GM18867 (cell line): ENCODE results near the gene MLPH.

Experiments
- ATAC-seq: cut with Tn5 transposase; IDR thresholded peaks from one replicate; pipeline ENCODE4 v1.9.1; 2021; ENCODE audit warnings: mild to moderate bottlenecking, moderate library complexity; ENCODE audit not compliant: unreplicated experiment

The MLPH gene, protein sequence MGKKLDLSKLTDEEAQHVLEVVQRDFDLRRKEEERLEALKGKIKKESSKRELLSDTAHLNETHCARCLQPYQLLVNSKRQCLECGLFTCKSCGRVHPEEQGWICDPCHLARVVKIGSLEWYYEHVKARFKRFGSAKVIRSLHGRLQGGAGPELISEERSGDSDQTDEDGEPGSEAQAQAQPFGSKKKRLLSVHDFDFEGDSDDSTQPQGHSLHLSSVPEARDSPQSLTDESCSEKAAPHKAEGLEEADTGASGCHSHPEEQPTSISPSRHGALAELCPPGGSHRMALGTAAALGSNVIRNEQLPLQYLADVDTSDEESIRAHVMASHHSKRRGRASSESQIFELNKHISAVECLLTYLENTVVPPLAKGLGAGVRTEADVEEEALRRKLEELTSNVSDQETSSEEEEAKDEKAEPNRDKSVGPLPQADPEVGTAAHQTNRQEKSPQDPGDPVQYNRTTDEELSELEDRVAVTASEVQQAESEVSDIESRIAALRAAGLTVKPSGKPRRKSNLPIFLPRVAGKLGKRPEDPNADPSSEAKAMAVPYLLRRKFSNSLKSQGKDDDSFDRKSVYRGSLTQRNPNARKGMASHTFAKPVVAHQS

DNA sequence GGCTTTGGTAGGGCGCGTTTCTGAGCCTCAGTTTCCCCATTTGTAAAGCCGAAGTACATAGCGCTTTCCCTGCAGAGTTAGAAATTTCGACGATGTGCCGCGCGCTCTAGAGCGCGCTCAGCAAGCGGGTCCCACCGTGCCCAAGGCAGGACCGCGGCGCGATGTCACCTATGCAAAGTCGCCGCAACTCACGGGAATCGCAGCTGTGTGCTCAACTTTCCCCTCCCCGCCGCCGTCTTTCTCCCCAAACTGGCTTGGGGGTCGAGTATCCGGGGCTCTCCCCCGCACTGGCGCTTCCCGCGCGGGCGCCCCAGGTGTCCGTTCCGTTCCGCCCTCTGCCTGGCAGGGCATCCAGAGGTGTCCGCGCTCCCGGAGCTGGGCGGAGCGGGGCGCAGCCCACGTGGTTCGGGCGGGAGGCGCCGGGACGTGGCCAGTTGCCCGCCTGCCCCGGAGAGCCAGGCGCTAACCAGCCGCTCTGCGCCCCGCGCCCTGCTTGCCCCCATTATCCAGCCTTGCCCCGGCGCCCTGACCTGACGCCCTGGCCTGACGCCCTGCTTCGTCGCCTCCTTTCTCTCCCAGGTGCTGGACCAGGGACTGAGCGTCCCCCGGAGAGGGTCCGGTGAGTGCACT is at the start of gene MLPH:
Gene MLPH, plus strand, starts transcription at position 433 of the 630 bp plus-strand sequence. CDS start 6,176 bp downstream, outside the sequence.
- no peak for ATAC-seq

DNA sequence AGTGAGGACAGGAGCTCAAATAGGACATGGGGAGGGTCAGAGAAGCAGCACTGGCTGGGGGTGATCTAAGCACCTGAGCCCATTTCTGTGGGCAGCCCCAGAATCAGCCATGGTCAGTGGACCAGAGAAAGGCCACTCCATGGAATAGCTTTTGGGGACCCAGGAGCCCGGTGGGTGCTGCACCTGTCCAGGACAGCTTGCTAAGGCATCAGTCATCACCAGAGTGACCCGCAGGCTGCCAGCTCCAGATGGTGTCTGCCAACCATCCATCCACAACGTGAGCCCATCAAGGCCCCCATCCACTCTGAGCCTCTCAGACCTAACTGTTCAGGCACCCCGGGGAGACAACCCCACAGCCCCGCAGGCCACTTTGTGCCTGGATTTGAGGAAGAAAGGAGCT is 49.5 kb upstream of the MLPH start:
- ATAC-seq = no peak

DNA sequence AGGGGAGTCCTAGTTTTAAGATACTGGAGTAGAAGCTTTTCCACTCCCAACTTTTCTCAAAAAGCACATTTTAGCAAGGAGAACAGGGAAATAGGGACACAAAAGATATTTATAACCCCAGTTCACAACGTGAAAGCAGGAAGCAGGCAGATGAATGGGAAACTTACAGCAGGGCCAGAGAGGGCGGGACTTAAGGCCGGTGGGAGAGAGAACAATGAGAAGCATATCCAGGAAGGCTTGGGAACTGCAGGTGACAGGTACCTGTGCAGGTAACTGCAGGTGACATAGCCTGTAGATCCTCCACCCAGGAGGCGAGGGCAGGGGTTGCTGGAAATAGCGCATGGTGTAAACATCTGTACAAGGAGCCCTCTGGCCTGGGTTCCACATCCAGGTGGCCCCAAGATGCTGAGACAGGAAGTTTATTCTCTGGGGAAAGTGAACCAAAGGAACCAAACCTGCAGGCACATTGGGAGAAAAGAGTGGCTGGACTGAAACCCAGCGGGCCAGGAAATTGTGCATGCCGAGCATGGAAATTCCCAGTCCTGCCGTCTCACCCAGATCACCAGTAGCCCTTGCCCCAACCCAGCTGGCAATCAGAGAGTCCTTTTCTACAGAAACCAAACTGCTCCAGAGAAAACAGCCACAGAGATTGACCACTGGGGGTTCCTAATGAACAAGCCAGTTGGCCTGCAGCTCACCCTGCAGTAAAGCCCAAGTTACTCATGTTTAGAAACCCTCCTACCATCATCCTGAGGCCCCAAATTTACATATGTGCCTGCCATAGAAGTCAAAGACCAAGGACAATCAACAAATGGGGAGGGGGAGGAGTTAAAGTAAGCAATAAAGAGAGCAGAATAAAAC is 48.7 kb upstream of the MLPH start:
- ATAC-seq = no peak

DNA sequence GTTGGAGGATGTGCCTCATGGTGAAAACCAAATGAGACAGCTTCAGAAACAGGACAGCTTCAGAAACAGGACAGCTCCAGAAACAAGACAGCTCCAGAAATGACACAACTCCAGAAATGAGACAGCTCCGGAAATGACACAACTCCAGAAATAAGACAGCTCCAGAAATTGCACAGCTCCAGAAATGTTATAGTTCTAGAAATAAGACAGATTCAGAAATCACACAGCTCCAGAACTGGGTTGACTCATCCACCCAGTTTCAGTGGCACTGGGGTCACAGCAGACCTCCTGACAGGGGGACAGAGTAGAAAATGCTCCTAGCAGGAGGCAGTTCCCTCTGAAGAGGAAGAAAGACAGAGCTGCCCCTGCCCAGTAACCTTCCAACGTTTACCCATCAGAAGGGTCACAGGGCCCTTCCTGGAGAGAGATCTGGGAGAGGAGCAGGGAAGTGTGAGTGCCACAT is 46.2 kb upstream of the MLPH start:
- no peak for ATAC-seq

DNA sequence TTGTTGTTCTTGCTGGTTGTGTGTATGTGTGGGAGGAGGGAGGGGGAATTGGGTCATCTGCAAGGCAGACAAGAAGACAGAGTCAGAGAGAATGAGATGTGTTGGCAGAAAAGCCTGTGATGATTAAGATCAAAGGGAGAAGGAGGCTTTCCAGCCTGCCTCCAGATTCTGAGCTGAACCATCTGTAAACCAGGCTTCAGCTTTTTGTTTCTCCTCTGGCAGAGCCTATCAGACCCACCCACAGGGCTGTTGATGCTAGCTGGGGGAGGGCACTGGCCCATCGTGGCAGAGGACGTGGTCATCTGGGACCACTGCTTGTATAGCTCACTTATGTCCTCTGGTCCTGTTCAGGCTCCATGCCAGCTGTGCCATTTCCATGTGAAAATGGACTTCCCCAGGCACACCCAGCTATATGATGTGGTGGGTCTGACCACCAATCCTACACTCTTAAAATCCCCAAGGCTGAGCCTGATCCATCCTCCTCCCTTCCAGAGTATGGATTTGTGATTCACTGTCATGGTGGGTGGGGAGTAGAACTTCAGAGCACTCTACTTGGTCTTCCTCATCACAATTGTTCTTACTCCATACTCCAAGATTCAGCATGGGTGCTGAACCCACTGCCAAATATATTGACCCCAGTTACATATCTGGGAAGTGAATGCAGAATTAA is 45.3 kb upstream of the MLPH start:
- ATAC-seq = no peak

DNA sequence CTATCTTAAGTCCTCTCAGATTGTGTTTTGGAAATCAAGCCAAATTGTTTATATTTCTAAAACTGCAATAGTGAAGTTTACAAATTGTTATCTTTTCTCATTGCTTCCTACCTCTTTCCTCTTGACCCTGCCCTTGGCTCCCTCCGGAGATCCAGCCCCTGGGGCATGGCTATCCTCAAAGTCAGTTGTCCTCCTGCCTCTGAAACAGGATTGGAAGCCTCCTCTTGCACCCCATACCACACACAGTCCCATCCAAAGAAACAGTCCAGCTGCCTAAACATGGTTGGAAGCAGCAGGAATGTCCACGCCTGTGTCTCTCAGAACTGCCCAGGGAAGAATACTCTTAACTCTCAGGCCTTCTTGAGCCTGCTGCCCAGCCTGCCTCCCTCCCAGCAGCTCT is 43.0 kb upstream of the MLPH start:
- ATAC-seq = no peak

DNA sequence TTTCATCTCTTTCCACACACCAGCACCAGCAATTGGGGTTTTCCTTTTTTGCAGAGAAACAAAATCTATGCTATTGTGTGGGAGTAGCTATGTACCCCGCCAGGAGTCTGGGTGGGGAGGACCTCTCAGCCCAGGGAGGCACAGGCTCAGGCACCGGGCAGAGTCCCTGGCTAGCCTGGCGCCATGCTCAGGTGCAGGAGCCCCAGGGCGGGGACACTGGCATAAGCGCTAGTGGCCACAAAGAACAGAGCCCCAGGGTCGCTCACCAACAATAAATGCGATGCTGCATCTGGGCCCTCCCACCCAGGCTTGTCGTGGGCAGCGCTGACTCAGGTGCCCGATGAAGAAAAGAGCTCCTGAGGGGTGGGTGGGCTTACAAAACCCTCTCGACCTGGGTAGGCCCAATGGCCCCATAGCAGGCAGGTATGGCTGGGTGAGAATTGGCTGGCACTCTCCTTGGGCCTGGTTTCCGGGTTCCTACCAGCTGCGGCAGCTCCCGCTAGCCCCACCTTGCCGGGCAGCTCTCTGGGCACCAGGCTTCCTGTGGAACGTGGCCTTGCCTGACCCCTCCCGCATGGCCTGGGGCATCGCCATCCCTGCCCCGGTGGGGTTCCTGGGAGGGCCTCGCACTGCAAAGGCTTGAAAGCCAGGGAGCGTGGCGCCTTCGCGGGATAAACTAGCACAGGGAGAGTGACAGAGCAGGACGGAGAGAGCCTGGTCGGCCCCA is 41.3 kb upstream of the MLPH start:
- ATAC-seq = no peak

DNA sequence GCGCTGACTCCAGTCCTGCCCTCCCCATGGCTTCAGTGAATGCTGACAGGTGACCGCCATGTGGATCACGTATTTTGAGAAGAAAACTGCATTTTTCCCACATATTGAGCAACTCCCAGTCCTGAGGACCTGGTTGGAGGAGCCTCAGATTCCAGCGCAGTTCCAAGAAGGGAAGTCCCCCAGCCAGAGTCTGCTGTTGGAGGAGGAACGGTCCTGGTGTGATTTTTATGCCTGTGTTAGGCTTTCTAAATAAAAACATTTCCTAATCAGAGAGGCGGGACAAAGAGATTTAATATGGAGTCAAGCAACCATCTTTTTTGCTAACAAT is 40.7 kb upstream of the MLPH start:
- no peak for ATAC-seq

DNA sequence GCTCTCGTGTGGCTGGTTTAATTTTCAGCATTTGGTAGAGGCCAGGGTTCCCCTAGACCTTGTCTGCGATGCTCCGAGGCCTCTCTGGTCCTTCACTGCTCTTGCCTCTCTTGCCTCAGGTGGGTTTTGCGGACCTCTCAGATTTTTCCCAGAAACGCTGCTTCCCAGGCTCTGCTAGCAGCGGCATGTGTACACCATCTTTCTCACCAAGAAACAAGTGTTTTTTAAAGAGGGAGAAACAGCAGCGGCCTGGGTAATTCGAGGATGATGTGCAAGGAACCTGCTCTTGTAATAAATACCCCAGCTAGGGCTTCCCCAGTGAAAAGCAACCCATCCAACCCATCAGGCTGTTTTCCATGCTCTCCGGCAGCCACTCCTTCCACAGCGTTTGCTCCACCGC is 39.6 kb upstream of the MLPH start:
- ATAC-seq = no peak

DNA sequence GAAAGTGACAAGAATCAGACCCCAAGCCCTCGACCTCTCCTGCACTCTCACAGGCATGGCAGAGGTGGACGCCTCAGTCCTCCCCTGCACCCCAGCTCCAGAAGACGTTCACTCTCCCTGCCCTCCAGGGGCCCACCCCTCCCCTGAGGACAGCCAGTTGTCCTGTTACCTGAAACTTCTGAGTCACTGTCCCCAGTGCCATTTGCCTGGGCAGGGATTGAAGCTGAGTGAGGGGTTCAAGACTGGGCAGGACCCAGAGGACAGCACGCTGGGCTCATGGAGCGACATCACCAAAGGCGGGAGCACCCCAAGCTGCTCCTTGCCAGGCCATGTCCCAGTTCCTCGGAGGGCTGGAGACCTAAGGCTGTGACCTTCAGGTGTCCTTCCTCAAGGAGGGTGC is 38.9 kb upstream of the MLPH start:
- no peak for ATAC-seq

DNA sequence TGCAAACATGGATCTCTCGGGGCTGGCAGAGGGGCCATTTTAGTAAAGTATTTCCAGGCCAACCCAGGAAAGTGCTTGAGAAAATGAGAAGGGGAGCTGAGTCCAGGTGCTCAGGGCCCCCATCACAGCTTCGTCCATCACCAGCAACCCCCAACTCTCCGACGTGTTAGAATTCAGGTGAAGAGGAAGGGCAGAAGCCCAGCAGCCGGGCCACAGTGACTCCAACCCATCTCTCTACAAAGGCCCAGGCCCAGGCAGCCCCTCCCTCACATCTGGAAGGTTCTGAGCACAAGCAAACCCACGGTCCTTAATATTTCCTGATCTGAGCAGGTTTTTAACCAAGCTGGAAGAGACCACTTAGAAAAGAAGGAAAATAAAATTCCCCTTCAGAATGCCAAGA is 38.4 kb upstream of the MLPH start:
- no peak for ATAC-seq

DNA sequence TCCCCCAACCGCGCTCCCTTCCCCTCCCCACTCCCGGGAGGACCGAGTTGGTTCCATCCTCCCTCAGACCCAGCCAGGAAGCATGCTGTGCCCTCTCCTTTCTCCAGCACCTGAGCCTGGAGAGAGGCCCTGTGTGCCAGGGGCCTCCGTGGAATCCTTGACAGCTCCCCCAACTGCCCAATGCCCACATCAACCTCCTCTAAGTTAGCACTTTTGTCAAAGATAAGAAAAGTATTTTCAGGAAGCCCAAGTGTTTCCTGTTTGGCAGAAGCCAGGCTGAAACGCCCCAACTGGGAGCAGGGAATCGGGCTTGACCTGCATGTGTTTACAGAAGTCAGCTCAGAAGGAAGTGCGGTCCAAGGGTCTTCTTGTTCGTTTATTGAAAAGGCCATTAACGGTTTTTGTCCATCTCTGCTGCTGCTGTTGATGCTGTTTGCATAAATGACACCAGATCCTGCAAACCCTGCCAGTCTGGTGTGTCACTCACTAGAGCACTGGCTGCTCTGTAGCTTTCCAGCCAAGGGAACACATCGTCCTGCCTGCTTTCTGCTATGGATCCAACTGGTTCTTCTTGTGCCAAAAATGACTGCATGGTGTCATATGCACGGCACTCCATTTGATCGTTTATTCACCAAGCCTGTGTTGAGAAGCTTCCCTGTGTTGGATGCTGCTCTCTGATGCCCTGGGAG is 37.7 kb upstream of the MLPH start:
- ATAC-seq = no peak

DNA sequence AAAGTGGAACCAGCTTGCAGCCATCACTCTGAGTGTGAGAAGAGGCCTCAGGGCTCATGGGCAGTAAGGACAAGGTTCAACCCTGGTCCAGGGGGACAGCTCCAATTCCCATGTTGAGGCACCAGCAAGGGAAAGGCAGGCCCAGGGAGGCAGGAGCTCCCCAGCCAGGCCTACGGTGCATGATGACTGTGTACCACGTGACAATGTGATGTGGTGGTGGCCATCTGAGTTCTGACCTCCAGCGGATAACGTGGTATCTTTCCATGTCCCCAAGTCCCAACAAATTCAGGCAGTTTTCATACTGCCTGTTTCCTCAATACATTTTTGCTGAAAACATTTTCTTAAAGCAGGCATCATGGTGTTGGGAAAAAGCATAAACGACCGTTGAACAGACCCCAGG is 36.9 kb upstream of the MLPH start:
- no peak for ATAC-seq

DNA sequence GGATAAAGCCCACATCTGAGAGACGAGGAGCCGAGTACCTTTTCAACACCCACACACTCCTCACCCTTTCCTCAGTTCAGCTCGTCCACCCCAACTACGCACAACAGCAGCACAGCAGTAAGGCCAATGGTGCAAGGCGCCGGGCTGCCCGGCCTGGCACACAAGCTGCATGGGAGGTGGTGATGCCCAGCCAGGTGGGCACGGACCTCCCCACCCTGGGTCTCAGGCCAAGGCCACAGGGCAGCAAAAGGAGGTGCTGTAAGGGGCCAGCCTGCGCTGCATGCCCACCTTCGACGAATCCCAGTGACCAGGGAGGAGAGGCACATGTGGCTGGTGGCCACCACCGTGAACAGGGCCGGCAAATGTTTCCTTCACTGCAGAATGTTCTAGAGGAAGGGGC is 36.5 kb upstream of the MLPH start:
- no peak for ATAC-seq

DNA sequence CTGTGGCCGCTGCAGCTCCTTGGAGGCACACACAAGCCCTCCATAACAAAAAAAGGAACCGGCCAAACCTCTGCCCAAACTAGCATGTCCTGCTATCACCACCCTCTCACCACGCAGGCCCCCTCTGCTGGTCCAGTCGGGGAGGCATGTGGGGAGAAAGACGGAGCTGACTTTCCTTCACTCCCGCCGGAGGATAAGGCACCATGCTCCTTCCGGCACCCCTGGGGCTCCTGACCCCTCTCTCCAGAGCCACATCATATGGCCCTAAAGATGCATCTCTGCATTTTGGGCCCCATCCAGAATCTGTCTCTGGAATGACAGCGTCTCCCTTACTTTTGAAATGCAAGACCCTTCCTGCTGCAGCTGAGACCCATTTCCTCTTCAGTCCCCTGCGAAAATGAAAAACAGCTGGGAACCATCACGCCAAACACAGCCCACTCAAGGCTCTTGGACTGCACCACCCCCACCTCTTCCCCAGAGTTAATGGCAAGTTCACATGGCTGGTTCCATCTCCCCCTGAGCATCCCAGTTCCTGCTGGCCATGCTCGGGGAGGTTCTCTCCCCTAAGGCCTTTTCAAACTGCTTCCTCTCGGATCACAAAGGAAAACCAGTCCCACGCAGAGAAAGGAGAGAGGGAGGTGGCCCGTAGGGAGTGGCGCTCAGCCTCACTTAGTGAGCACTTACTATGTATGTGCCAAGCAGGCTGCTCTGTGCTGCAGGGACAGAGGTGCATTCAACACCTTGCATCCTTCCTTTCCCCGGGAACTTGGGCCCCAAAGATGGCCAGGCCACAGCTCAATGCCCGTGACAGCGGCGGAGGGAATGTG is 35.2 kb upstream of the MLPH start:
- no peak for ATAC-seq

DNA sequence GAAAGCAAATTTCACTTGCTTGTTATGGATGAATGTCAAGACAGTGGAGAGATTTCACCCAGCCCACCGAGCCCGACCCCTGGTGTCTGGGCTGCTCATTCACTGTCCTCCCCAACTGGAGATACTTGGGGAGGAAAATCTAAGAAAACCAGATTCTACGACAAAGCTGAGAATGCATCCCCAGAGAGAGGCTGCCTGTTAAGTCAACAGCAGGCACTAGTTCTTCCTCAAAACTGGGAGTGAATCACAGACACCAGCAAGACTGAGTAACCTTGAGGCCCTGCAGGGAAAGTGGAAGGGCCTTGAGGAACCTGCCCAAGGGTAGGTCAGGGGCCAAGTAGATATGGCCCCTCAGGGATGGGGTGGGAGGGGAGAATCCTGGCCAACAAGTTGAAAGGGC is 34.2 kb upstream of the MLPH start:
- no peak for ATAC-seq

DNA sequence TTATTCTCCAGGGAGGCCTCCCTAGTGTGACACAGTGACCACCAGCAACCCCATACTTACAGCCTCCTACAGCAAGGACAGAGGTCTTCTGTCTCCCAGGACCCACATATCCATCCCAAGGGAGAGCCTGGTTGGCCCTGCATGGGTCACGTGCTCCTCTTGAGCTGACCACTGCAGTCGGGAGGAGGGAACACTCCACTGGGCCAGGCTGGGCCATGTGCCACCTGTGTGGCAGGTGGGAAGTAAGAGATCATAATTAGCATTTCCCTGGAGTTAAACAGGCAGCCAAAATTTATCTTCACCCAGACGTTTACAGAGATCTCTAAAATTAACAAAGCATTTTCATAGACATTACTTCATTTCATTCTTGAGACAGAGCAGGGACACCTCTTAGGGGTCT is 33.4 kb upstream of the MLPH start:
- no peak for ATAC-seq

DNA sequence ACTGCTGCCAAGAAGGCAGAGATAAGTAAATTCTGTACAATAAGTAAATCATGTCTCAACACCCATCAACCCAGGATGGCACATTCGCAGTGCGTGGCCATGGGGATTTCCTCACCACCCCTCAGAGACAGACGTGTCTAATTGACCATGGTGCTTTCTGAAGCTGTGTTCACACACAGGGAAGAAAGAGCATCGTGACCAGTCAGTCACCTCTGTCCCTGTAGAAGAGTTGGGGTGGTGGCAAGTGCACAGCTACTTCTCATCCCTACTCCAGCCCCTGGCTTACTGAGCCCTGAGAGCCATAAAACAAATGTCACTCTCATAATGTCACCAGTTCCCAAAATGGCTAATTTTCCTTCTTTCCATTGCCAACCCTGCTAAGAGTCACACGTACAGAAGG is 31.3 kb upstream of the MLPH start:
- no peak for ATAC-seq
